PC-3 (cell line): ENCODE measurements around the gene TLR1. TPM values are rescaled to one million over a fixed set of nuclear protein-coding genes. Genes with fewer than 3 reads are reported as not detected.

Source experiments
- ATAC-seq: fragments of 200-7000 bp; cut with Tn5 transposase; 2 replicates; pipeline ENCODE4 v1.9.1; 2020; ENCODE audit warnings: mild to moderate bottlenecking, moderate library complexity
- BruUV-seq: library from RNA; stranded (reverse); fragments of 400-500 nt; replicated peaks from 2 replicates; lab custom pipeline; 2021; lab: Mats Ljungman, UMichigan
- CTCF ChIA-PET: fragments of 300-600 bp; sonication (Branson Sonifier 250); formaldehyde crosslinking; loops from one replicate; lab custom pipeline; 2022; ENCODE audit warnings: antibody characterized with exemption; lab: Charles Lee
- POLR2A ChIA-PET: fragments of 300-600 bp; sonication (Branson Sonifier 250); formaldehyde crosslinking; loops from one replicate; lab custom pipeline; 2022; ENCODE audit warnings: antibody characterized with exemption; ENCODE audit not compliant: unreplicated experiment; lab: Charles Lee
- DNase-seq: peaks from one replicate; pipeline ENCODE4 v3.0.0-alpha.2; 2015
- H2AFZ ChIP-seq: fragments of 300-600 bp; sonication (generic); 2 replicates; pipeline ENCODE4 v1.6.0; 2016; ENCODE audit warnings: antibody characterized with exemption, low read length
- H3F3A ChIP-seq: fragments of 300-600 bp; sonication (generic); one replicate; pipeline ENCODE4 v1.6.0; 2017; ENCODE audit warnings: antibody characterized with exemption, low read length, control low read depth, mild to moderate bottlenecking; ENCODE audit not compliant: unreplicated experiment
- H3K27ac ChIP-seq: fragments of 300-600 bp; sonication (generic); 2 replicates; pipeline ENCODE4 v1.5.1; 2016; ENCODE audit warnings: mild to moderate bottlenecking, low read length
- H3K27me3 ChIP-seq: fragments of 300-600 bp; sonication (generic); 2 replicates; pipeline ENCODE4 v1.6.1; 2016; ENCODE audit warnings: low read length, mixed read lengths
- H3K36me3 ChIP-seq: fragments of 300-600 bp; sonication (generic); 2 replicates; pipeline ENCODE4 v1.6.1; 2016; ENCODE audit warnings: low read depth, mixed run types, low read length, mixed read lengths
- H3K4me1 ChIP-seq: fragments of 300-600 bp; sonication (generic); 2 replicates; pipeline ENCODE4 v1.5.1; 2016; ENCODE audit warnings: low read length; ENCODE audit not compliant: insufficient read depth
- H3K4me2 ChIP-seq: fragments of 300-600 bp; sonication (generic); 2 replicates; pipeline ENCODE4 v1.6.0; 2016; ENCODE audit warnings: low read length
- H3K4me3 ChIP-seq: fragments of 300-600 bp; sonication (generic); 2 replicates; pipeline ENCODE4 v1.5.1; 2016; ENCODE audit warnings: mild to moderate bottlenecking, low read length, mixed read lengths
- H3K79me2 ChIP-seq: fragments of 300-600 bp; sonication (generic); 2 replicates; pipeline ENCODE4 v1.6.1; 2017; ENCODE audit warnings: low read length, mixed read lengths
- H3K9ac ChIP-seq: fragments of 300-600 bp; sonication (generic); 2 replicates; pipeline ENCODE4 v1.6.0; 2016; ENCODE audit warnings: mild to moderate bottlenecking, low read length
- H3K9me2 ChIP-seq: fragments of 300-600 bp; sonication (generic); replicated peaks from 2 replicates; pipeline ENCODE4 v1.6.1; 2016; ENCODE audit warnings: mixed run types, low read length, mixed read lengths
- H3K9me3 ChIP-seq: fragments of 300-600 bp; sonication (generic); 2 replicates; pipeline ENCODE4 v1.6.1; 2016; ENCODE audit warnings: low read length, mixed read lengths
- H4K20me1 ChIP-seq: fragments of 300-600 bp; sonication (generic); 2 replicates; pipeline ENCODE4 v1.6.1; 2016; ENCODE audit warnings: low read length, mixed read lengths
- EZH2 ChIP-seq: fragments of 300-600 bp; sonication (generic); IDR thresholded peaks from one replicate; pipeline ENCODE4 v1.6.1; 2017; ENCODE audit warnings: antibody characterized with exemption, mild to moderate bottlenecking, low read length; ENCODE audit not compliant: unreplicated experiment
- EZH2phosphoT487 ChIP-seq: fragments of 300-600 bp; sonication (generic); IDR thresholded peaks from 2 replicates; pipeline ENCODE4 v1.6.1; 2018; ENCODE audit warnings: mild to moderate bottlenecking, antibody characterized with exemption, low read length, borderline replicate concordance
- intact Hi-C: fragments of 100-400 bp; cut with micrococcal nuclease; formaldehyde crosslinking; loops from 2 replicates; pipeline ENCODE4 v1.9.0; 2023
- total RNA-seq: library from RNA; depleted of rRNA; stranded (reverse); fragments of >200 nt; gene quantifications from 2 replicates; pipeline ENCODE4 v1.2.3, GENCODE V29; 2014
- TF ChIP-seq, protein P1 (sequence below): fragments of 300-600 bp; sonication (generic); conservative IDR thresholded peaks from 2 replicates; pipeline ENCODE4 v1.5.1; 2017; ENCODE audit warnings: antibody characterized with exemption, low read depth, mild to moderate bottlenecking, low read length

Gene TLR1
- total RNA-seq, 1 experiment from 2014 or later = 0.47 TPM

DNA sequence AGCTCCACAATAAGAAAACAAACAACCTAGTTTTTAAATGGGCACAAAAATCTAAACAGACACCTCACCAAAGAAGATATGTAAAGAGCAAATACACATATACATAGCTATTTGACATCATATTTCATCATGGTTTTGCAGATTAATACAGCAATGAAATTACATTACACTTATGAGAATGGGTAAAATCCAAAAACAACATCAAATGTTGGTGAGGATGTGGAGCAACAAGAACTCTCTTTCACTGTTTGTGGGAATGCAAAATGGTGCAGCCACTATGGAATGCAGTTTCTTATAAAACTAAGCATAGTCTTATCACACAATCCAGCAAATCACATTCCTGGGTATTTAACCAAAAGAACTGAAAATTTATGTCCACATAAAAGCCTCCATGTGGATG lies 27.1 kb upstream of the TLR1 start:
- Histone ChIP-seq H3K9me2 (no peaks in the 10 kb centered on the region), H3K4me1 (no peaks in the 10 kb centered on the region), H3K27ac (no peak overlapping the region), H3K79me2 (no peaks in the 10 kb centered on the region), H3K4me3 (no peak overlapping the region), H2AFZ (no peak overlapping the region), H3K36me3 (peaks cover 3% of the 10 kb centered on the region; the same call in 1 of the 2 replicates), H4K20me1 (no peaks in the 10 kb centered on the region), H3K27me3 (no peaks in the 10 kb centered on the region), H3F3A (no peaks in the 10 kb centered on the region), H3K9me3 (no peaks in the 10 kb centered on the region; the same call in 1 of the 2 replicates), H3K4me2 (no peak overlapping the region), H3K9ac (no peak overlapping the region)
- TF ChIP-seq EZH2phosphoT487 (no peak), EZH2 (no peak)
- TF ChIP-seq, protein P1, sequence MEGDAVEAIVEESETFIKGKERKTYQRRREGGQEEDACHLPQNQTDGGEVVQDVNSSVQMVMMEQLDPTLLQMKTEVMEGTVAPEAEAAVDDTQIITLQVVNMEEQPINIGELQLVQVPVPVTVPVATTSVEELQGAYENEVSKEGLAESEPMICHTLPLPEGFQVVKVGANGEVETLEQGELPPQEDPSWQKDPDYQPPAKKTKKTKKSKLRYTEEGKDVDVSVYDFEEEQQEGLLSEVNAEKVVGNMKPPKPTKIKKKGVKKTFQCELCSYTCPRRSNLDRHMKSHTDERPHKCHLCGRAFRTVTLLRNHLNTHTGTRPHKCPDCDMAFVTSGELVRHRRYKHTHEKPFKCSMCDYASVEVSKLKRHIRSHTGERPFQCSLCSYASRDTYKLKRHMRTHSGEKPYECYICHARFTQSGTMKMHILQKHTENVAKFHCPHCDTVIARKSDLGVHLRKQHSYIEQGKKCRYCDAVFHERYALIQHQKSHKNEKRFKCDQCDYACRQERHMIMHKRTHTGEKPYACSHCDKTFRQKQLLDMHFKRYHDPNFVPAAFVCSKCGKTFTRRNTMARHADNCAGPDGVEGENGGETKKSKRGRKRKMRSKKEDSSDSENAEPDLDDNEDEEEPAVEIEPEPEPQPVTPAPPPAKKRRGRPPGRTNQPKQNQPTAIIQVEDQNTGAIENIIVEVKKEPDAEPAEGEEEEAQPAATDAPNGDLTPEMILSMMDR = no peak
- DNase-seq = no peak
- intact Hi-C loops = no loop called here
- ATAC-seq = no peak
- ChIA-PET POLR2A (no interaction called here), CTCF (no interaction called here)
- BruUV-seq = no TSS peak

DNA sequence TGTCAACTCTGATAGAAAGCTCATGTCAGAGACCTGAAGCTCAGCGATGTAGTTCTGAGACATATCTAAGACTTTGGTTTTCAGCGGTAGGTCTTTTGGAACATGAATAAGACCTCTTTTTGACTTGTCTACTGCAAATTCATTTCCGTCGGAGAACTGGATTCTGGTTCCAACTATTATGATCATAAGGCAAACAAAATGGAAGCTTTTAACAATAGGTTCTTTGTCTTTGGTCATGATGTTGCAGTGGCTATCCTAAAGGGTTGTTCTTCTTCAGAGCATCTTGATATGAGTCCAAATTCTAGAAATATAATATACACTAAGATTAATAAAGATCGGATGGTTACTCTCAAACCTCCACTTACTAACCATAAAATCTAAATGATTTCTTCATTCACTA lies 24.6 kb upstream of the TLR1 start:
- Histone ChIP-seq H3K9ac (no peak overlapping the region), H3K27me3 (no peaks in the 10 kb centered on the region), H3K27ac (no peak overlapping the region), H3F3A (no peaks in the 10 kb centered on the region), H3K4me2 (no peak overlapping the region), H2AFZ (no peak overlapping the region), H3K36me3 (no peaks in the 10 kb centered on the region), H3K9me3 (no peaks in the 10 kb centered on the region), H3K79me2 (no peaks in the 10 kb centered on the region), H4K20me1 (no peaks in the 10 kb centered on the region), H3K4me3 (no peak overlapping the region), H3K9me2 (no peaks in the 10 kb centered on the region), H3K4me1 (no peaks in the 10 kb centered on the region)
- ChIA-PET CTCF (no interaction called here), POLR2A (no interaction called here)
- intact Hi-C loops = no loop called here
- DNase-seq (no peak), ATAC-seq (no peak)
- TF ChIP-seq, protein P1 = no peak
- BruUV-seq = no TSS peak

DNA sequence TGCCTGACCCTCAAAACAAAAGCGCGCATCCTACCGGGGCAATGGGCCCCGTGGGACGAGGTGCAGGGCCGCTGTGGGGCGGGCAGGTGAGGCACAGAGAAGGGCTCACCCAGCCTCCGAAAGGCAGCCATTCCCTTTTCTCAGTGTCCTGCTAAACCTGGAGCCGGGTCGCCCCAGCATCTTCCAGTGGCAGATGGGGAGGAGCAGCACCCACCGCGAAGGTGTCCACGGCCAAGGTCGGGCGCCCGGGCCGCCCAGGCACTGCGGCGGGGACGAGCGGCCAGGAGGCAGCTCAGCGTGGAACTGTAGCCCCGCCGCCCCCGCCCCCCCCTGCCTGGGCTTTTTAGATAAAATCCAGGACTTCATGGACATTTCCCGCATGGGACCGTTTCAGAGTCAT lies 19.2 kb upstream of the TLR1 start:
- ChIA-PET CTCF (no interaction called here), POLR2A (no interaction called here)
- ATAC-seq (no peak), DNase-seq (no peak)
- no TSS peak for BruUV-seq
- Histone ChIP-seq H3K9ac (no peak overlapping the region), H3K27ac (no peak overlapping the region), H2AFZ (no peak overlapping the region), H3K4me3 (no peak overlapping the region), H3K4me2 (no peak overlapping the region), H3F3A (no peaks in the 10 kb centered on the region), H3K79me2 (no peaks in the 10 kb centered on the region), H3K36me3 (no peaks in the 10 kb centered on the region), H3K27me3 (no peaks in the 10 kb centered on the region), H4K20me1 (no peaks in the 10 kb centered on the region), H3K9me3 (no peaks in the 10 kb centered on the region), H3K4me1 (peaks cover 17% of the 10 kb centered on the region), H3K9me2 (no peaks in the 10 kb centered on the region)
- TF ChIP-seq, protein P1 = no peak
- TF ChIP-seq EZH2 (no peak), EZH2phosphoT487 (no peak)
- intact Hi-C loops = no loop called here
